Upper lobe of left lung (tissue), 4 donors: Measurements from ENCODE around the gene MT1H.

Source experiments
- CTCF ChIP-seq, 6 experiments: fragments of 450-650 bp in 4 of 6; fragments of 200-600 bp in 2 of 6; sonication (generic) in 2 of 6; IDR thresholded peaks; one replicate each; pipeline ENCODE4 v1.5.1; 2016 to 2019; ENCODE audit warnings: antibody characterized with exemption in 6 of 6
- POLR2A ChIP-seq, 4 donors: fragments of 450-650 bp; IDR thresholded peaks; one replicate each; pipeline ENCODE4 v1.5.1; 2016 to 2017; ENCODE audit warnings: antibody characterized with exemption in 4 of 4, mild to moderate bottlenecking in 2 of 4

- TF ChIP-seq CTCF (IDR thresholded peaks at IDR 0.05) (no peak), POLR2A (IDR thresholded peaks at IDR 0.05) (no peak)
Measured at GRCh38 chr16:56669840-56670619, 416 bp downstream of the MT1H start.
